ENCODE data around the gene NEK6.

DNA sequence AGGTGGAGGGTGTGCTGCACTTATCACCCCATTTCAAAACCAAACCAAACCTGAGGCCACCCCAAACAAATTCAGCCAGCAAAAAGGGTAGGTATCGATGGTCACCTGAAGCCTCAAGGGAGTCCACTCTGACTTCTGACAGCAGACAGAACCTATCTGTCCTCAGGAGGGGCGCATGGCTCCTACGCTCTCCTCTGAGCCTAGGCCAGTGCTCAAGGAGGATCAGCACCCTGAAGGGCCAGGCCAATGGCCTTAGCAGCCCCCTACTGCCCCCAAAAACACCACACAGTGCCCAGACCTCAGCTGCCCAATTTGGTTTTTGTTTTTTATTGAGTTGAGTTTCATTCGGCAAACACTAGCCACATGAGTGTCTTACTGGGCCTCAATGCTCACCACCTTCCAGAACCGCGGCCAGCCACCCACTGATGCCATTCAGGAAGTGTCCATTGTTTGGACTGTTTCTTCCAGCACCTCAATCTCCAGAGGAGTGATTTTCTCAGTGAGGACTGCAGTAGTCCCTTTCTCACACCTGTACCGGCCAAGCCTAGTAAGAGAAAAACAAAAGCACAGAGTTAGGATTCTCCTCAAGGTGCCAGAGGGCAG, 95.5 kb downstream of the NEK6 start:
- TF ChIP-seq POLR2A (IDR thresholded peaks at IDR 0.05; ENCODE audit: control extremely low read depth in 1 of 2, low read depth in 2 of 2, low read length in 2 of 2) (no peak), POLR2AphosphoS5 (IDR thresholded peaks at IDR 0.05; ENCODE audit: low read depth, low read length) (no peak; the same call in 1 of the 2 replicates), RFX5 (IDR thresholded peaks at IDR 0.05; ENCODE audit: borderline replicate concordance, low read depth, low read length) (no peak), SUZ12 (IDR thresholded peaks at IDR 0.05; ENCODE audit: low read length) (no peak), CBX5 (IDR thresholded peaks at IDR 0.05; ENCODE audit: low read depth, low read length) (no peak)
- TF ChIP-seq, protein P1, sequence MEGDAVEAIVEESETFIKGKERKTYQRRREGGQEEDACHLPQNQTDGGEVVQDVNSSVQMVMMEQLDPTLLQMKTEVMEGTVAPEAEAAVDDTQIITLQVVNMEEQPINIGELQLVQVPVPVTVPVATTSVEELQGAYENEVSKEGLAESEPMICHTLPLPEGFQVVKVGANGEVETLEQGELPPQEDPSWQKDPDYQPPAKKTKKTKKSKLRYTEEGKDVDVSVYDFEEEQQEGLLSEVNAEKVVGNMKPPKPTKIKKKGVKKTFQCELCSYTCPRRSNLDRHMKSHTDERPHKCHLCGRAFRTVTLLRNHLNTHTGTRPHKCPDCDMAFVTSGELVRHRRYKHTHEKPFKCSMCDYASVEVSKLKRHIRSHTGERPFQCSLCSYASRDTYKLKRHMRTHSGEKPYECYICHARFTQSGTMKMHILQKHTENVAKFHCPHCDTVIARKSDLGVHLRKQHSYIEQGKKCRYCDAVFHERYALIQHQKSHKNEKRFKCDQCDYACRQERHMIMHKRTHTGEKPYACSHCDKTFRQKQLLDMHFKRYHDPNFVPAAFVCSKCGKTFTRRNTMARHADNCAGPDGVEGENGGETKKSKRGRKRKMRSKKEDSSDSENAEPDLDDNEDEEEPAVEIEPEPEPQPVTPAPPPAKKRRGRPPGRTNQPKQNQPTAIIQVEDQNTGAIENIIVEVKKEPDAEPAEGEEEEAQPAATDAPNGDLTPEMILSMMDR (IDR thresholded peaks at IDR 0.05; ENCODE audit: control extremely low read depth in 1 of 3, insufficient read depth in 1 of 3, low read depth in 1 of 3, low read length in 3 of 3), result no peak

All from H1 (cell line).